Measurements from ENCODE around the gene ADH4. TPM values are rescaled to one million over a fixed set of nuclear protein-coding genes. Genes with fewer than 3 reads are reported as not detected.

The ADH4 gene
- polyA plus RNA-seq, 1 of the 3 experiments (the other 2 are of a cell fraction): not detected

DNA sequence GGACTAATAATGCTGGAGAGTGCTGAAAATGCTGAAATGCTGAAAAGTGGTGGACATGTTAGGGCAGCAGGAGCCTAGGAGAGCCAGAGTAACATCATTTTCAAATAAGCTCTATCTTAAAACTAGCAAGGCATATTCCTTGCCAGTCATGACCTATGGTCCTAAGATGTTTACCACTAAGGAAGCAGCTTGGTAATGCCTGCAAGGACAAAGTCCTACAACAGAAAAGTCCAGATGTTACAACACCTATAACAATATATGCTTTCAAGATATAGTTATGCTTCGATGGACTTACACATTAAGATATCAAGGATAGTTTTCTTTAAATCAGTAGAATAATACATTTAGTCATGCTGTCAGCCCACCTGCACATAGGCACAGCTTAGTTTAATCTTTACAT is 4.5 kb upstream of the ADH4 start:
- H3K27ac ChIP-seq (ENCODE audit: low read depth in 2 of 2, low read length in 1 of 2): no peak overlapping the region
- H3K79me2 ChIP-seq (ENCODE audit: insufficient read depth): no peaks in the 10 kb centered on the region
- ChIA-PET CTCF (no interaction called here), POLR2A (no interaction called here)
- no peak for TF ChIP-seq RCOR1 (IDR thresholded peaks at IDR 0.05; ENCODE audit: low read length)
- no peak for TF ChIP-seq YY1 (IDR thresholded peaks at IDR 0.05; ENCODE audit: low read depth)
- TF ChIP-seq NRF1 (IDR thresholded peaks at IDR 0.05; ENCODE audit: low read depth, low read length): no peak
- no peak for TF ChIP-seq MEF2A (IDR thresholded peaks at IDR 0.05; ENCODE audit: borderline replicate concordance, low read depth)
- TF ChIP-seq SIN3A (IDR thresholded peaks at IDR 0.05; ENCODE audit: borderline replicate concordance, low read depth, low read length): no peak
- no peak for DNase-seq
- no peak overlapping the region for H3K4me3 ChIP-seq (ENCODE audit: low read depth in 2 of 2, low read length in 1 of 2)
- no peaks in the 10 kb centered on the region for H3K9me2 ChIP-seq
- no peaks in the 10 kb centered on the region for H3K36me3 ChIP-seq (replicated peaks in 1 of 2; ENCODE audit: control insufficient read depth in 1 of 2, insufficient read depth in 2 of 2, low read length in 1 of 2)
- no peaks in the 10 kb centered on the region for H3F3A ChIP-seq (replicated peaks; ENCODE audit: insufficient read depth)
- no peak overlapping the region for H3K9ac ChIP-seq
- H2AFZ ChIP-seq (ENCODE audit: low read depth): no peak overlapping the region
- no peaks in the 10 kb centered on the region for H3K4me1 ChIP-seq (ENCODE audit: control insufficient read depth in 1 of 2, insufficient read depth in 2 of 2, low read depth in 1 of 2, low read length in 1 of 2)
- no peaks in the 10 kb centered on the region for H3K27me3 ChIP-seq (ENCODE audit: insufficient read depth)
- no peaks in the 10 kb centered on the region for H3K9me3 ChIP-seq
- WGBS (ENCODE audit: low lambda C conversion rate): 30% methylated on average over 1 of the region's 1 CpG
- no peaks in the 10 kb centered on the region for H4K20me1 ChIP-seq (ENCODE audit: insufficient read depth)
- H3K4me2 ChIP-seq: no peak overlapping the region

DNA sequence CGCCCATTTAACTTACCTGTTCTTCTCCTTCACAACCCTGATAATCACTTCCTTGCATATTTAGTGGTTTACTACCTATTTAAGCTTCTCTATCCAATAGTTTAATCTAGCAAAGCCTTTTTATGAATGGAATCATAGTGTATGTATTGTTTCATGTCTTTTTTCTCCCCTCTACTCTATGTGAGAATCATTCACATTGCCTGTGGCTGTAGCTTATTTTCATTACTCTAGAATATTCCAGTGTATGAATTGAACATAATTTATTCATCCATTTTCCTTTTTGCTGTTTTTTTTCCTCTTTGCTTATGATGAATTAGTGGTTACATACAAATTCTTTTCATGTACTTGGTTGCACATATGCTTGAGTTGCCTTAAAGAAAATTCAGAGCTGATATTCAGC is 490 bp upstream of the ADH4 start:
- Histone ChIP-seq H3K79me2 (ENCODE audit: insufficient read depth) (no peaks in the 10 kb centered on the region), H4K20me1 (ENCODE audit: insufficient read depth) (no peaks in the 10 kb centered on the region), H3K4me1 (ENCODE audit: control insufficient read depth in 1 of 2, insufficient read depth in 2 of 2, low read depth in 1 of 2, low read length in 1 of 2) (no peaks in the 10 kb centered on the region), H3K9me3 (no peaks in the 10 kb centered on the region), H3F3A (replicated peaks; ENCODE audit: insufficient read depth) (no peaks in the 10 kb centered on the region), H3K9me2 (no peaks in the 10 kb centered on the region), H3K4me2 (no peak overlapping the region), H2AFZ (ENCODE audit: low read depth) (no peak overlapping the region), H3K36me3 (replicated peaks in 1 of 2; ENCODE audit: control insufficient read depth in 1 of 2, insufficient read depth in 2 of 2, low read length in 1 of 2) (no peaks in the 10 kb centered on the region), H3K4me3 (ENCODE audit: low read depth in 2 of 2, low read length in 1 of 2) (no peak overlapping the region), H3K9ac (no peak overlapping the region), H3K27me3 (ENCODE audit: insufficient read depth) (no peaks in the 10 kb centered on the region), H3K27ac (ENCODE audit: low read depth in 2 of 2, low read length in 1 of 2) (no peak overlapping the region)
- ChIA-PET CTCF (no interaction called here), POLR2A (no interaction called here)
- no peak for TF ChIP-seq CHD2 (IDR thresholded peaks at IDR 0.05; ENCODE audit: low read length, partially characterized antibody)
- no peak for TF ChIP-seq MXI1 (IDR thresholded peaks at IDR 0.05; ENCODE audit: low read depth, low read length)
- no peak for TF ChIP-seq TEAD4 (IDR thresholded peaks at IDR 0.05; ENCODE audit: borderline replicate concordance, insufficient read depth)
- no peak for TF ChIP-seq TCF12 (IDR thresholded peaks at IDR 0.05)
- TF ChIP-seq, protein P1, sequence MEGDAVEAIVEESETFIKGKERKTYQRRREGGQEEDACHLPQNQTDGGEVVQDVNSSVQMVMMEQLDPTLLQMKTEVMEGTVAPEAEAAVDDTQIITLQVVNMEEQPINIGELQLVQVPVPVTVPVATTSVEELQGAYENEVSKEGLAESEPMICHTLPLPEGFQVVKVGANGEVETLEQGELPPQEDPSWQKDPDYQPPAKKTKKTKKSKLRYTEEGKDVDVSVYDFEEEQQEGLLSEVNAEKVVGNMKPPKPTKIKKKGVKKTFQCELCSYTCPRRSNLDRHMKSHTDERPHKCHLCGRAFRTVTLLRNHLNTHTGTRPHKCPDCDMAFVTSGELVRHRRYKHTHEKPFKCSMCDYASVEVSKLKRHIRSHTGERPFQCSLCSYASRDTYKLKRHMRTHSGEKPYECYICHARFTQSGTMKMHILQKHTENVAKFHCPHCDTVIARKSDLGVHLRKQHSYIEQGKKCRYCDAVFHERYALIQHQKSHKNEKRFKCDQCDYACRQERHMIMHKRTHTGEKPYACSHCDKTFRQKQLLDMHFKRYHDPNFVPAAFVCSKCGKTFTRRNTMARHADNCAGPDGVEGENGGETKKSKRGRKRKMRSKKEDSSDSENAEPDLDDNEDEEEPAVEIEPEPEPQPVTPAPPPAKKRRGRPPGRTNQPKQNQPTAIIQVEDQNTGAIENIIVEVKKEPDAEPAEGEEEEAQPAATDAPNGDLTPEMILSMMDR (IDR thresholded peaks at IDR 0.05): no peak
- no peak for TF ChIP-seq POLR2AphosphoS5 (IDR thresholded peaks at IDR 0.05; ENCODE audit: low read depth, low read length)
- no peak for TF ChIP-seq RCOR1 (IDR thresholded peaks at IDR 0.05; ENCODE audit: low read length)
- no peak for TF ChIP-seq MEF2A (IDR thresholded peaks at IDR 0.05; ENCODE audit: borderline replicate concordance, low read depth)
- TF ChIP-seq NFIC (IDR thresholded peaks at IDR 0.05; ENCODE audit: borderline replicate concordance): no peak
- no peak for TF ChIP-seq EZH2phosphoT487 (IDR thresholded peaks at IDR 0.05; ENCODE audit: borderline replicate concordance, low read depth)
- TF ChIP-seq, protein P2, sequence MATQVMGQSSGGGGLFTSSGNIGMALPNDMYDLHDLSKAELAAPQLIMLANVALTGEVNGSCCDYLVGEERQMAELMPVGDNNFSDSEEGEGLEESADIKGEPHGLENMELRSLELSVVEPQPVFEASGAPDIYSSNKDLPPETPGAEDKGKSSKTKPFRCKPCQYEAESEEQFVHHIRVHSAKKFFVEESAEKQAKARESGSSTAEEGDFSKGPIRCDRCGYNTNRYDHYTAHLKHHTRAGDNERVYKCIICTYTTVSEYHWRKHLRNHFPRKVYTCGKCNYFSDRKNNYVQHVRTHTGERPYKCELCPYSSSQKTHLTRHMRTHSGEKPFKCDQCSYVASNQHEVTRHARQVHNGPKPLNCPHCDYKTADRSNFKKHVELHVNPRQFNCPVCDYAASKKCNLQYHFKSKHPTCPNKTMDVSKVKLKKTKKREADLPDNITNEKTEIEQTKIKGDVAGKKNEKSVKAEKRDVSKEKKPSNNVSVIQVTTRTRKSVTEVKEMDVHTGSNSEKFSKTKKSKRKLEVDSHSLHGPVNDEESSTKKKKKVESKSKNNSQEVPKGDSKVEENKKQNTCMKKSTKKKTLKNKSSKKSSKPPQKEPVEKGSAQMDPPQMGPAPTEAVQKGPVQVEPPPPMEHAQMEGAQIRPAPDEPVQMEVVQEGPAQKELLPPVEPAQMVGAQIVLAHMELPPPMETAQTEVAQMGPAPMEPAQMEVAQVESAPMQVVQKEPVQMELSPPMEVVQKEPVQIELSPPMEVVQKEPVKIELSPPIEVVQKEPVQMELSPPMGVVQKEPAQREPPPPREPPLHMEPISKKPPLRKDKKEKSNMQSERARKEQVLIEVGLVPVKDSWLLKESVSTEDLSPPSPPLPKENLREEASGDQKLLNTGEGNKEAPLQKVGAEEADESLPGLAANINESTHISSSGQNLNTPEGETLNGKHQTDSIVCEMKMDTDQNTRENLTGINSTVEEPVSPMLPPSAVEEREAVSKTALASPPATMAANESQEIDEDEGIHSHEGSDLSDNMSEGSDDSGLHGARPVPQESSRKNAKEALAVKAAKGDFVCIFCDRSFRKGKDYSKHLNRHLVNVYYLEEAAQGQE (IDR thresholded peaks at IDR 0.05; ENCODE audit: low read depth, low read length): no peak
- TF ChIP-seq, protein P3, sequence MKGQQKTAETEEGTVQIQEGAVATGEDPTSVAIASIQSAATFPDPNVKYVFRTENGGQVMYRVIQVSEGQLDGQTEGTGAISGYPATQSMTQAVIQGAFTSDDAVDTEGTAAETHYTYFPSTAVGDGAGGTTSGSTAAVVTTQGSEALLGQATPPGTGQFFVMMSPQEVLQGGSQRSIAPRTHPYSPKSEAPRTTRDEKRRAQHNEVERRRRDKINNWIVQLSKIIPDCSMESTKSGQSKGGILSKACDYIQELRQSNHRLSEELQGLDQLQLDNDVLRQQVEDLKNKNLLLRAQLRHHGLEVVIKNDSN (IDR thresholded peaks at IDR 0.05; ENCODE audit: borderline replicate concordance, low read depth): no peak
- TF ChIP-seq SMC3 (IDR thresholded peaks at IDR 0.05; ENCODE audit: low read depth, low read length): no peak
- no peak for TF ChIP-seq EP300 (IDR thresholded peaks at IDR 0.05; ENCODE audit: borderline replicate concordance in 1 of 2, low read depth in 1 of 2, low read length in 1 of 2)
- TF ChIP-seq FOXM1 (IDR thresholded peaks at IDR 0.05; ENCODE audit: low read depth): no peak
- WGBS (ENCODE audit: low lambda C conversion rate): 68% methylated on average over 1 of the region's 1 CpG
- DNase-seq: no peak
